Measurements from ENCODE around the gene RNF5. TPM values are rescaled to one million over a fixed set of nuclear protein-coding genes. Genes with fewer than 3 reads are reported as not detected.
A peak's percentile ranks its signal among the peaks of the same experiment; 100 is the strongest.

Gene RNF5
- total and polyA plus RNA-seq, 9 of the 15 experiments (the other 6 are each of a cell fraction or from before 2014, with no cell fraction given), result 62.2 to 245 (median 129) TPM

- TF ChIP-seq ZNF12 (CRISPR knock-in tag; IDR thresholded peaks at IDR 0.05) (no peak), GABPB2 (CRISPR knock-in tag; conservative IDR thresholded peaks at IDR 0.05) (no peak), ETV5 (CRISPR knock-in tag; IDR thresholded peaks at IDR 0.05; ENCODE audit: low read depth) (peak; percentile 65; the same call in 1 of the 2 replicates), TAF1 (IDR thresholded peaks at IDR 0.05; ENCODE audit: control insufficient read depth, extremely low read depth, insufficient read depth, low read length, severe bottlenecking) (no peak), ZNF717 (CRISPR knock-in tag; IDR thresholded peaks at IDR 0.05) (no peak), POLR2G (IDR thresholded peaks at IDR 0.05; ENCODE audit: low read depth, low read length) (peak; percentile 69), ZBTB1 (CRISPR knock-in tag; IDR thresholded peaks at IDR 0.05; ENCODE audit: borderline replicate concordance, low read depth) (no peak)
Observed at GRCh38 chr6:32168807-32169591, 9.2 kb upstream of the RNF5 start (continued).

DNA sequence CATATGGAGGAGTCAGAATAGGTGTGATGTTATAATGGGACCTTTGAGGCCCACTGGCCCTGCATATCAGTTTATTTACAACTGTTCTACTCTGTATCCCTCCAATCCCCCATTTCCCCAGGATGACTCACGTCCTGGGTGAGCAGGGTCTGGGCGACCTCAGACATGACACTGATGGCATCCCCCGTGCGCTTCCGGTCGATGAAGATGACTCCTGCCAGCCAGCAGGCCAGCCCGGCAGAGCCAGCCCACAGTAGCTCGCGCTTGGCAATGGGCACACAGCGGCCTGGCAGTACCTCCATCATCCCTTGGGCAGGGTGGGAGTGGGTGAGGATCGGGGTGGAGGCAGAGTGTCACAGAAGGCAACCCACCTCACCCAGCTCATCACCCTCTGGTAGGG, 7.9 kb upstream of the RNF5 start:
- in situ Hi-C loops (cut with MboI), result no loop called here
- H3K27me3 ChIP-seq (ENCODE audit: control insufficient read depth in 2 of 2, insufficient read depth in 2 of 2, low read length in 2 of 2), result no peaks in the 10 kb centered on the region
- peaks cover 51 to 69% of the 10 kb centered on the region in 2 experiments for H3K4me1 ChIP-seq (replicated peaks in 1 of 2; ENCODE audit: control insufficient read depth in 2 of 2, insufficient read depth in 2 of 2, low read length in 2 of 2)
- no peak for TF ChIP-seq PML (IDR thresholded peaks at IDR 0.05; ENCODE audit: low read length)
- TF ChIP-seq RBFOX2 (IDR thresholded peaks at IDR 0.05; ENCODE audit: low read depth, low read length), result 0 out of 2 replicates have a peak, but pooled peaks have one; percentile 20
- no peak for TF ChIP-seq MTA2 (IDR thresholded peaks at IDR 0.05; ENCODE audit: low read depth)
- no peak for TF ChIP-seq TGIF2 (CRISPR knock-in tag; IDR thresholded peaks at IDR 0.05)
- no peak for TF ChIP-seq OTX1 (CRISPR knock-in tag; IDR thresholded peaks at IDR 0.05)
- TF ChIP-seq POLR2G (IDR thresholded peaks at IDR 0.05; ENCODE audit: low read depth, low read length), result peak; percentile 43; the same call in 1 of the 2 replicates
- peaks cover 69% of the 10 kb centered on the region for H3K36me3 ChIP-seq (ENCODE audit: control insufficient read depth, insufficient read depth, low read length)
- no peaks in the 10 kb centered on the region for H3K9me3 ChIP-seq (replicated peaks; ENCODE audit: control insufficient read depth, insufficient read depth, low read depth, low read length)
- no TSS peak for BruUV-seq (replicated peaks)
- no peak overlapping the region for H3K4me3 ChIP-seq
- no peak for ATAC-seq
- no peak overlapping the region for H3K4me2 ChIP-seq (ENCODE audit: insufficient read depth, low read length)
- CTCF ChIA-PET (ENCODE audit: low intra/inter-chr PET ratio), result no interaction called here
- H4K20me1 ChIP-seq (replicated peaks; ENCODE audit: control insufficient read depth, insufficient read depth, low read length), result no peaks in the 10 kb centered on the region
- H3K9me1 ChIP-seq (ENCODE audit: control insufficient read depth, insufficient read depth, low read length), result no peaks in the 10 kb centered on the region
- H3K9ac ChIP-seq (ENCODE audit: insufficient read depth in 1 of 2, low read depth in 2 of 2, low read length in 2 of 2), result 0 out of 4 replicates have a peak overlapping the region, but pooled peaks of 1 of the 2 experiments have one; percentile 2
- no peak overlapping the region; the same call in 2 of the 3 replicates for H3K27ac ChIP-seq (ENCODE audit: extremely low read depth, low read depth, low read length)
- POLR2A ChIA-PET, result no interaction called here
- 84% methylated on average over 11 of the region's 11 CpGs for WGBS (ENCODE audit: insufficient coverage, low coverage, missing lambda C conversion rate)
- no peak for FAIRE-seq
- DNase-seq (ENCODE audit: extremely low read depth in 1 of 4, low spot score in 3 of 4), result no peak
- H2AFZ ChIP-seq (ENCODE audit: low read depth, low read length), result no peak overlapping the region
- peaks cover 32% of the 10 kb centered on the region for H3K79me2 ChIP-seq (ENCODE audit: control insufficient read depth, insufficient read depth, low read length)
- intact Hi-C loops (cut with micrococcal nuclease), result loop anchor here (10.0 kb wide), 2 partner anchors 345 to 505 kb away; partner anchors contain the start of genes C6orf47, CSNK2B, GPANK1 and HSPA1B

All from K562 (cell line).